Loucy (cell line): ENCODE results near the gene SMPD4.
"Not testable (repeated sequence)": the region's sequence is repeated elsewhere in the genome, so short reads cannot be mapped to it uniquely, and the experiment has no call there.

Experiments used
- H2AFZ ChIP-seq: fragments of 200-600 bp; sonication (generic); 2 replicates; pipeline ENCODE4 v1.6.0; 2016; ENCODE audit warnings: antibody characterized with exemption, mild to moderate bottlenecking, low read length, moderate library complexity
- H3F3A ChIP-seq: fragments of 200-600 bp; 2 replicates; pipeline ENCODE4 v1.6.0; 2016; ENCODE audit warnings: antibody characterized with exemption, low read depth, mild to moderate bottlenecking
- H3K27me3 ChIP-seq: fragments of 200-600 bp; sonication (generic); 2 replicates; pipeline ENCODE4 v1.6.1; 2014; ENCODE audit warnings: low read length, mild to moderate bottlenecking; ENCODE audit not compliant: insufficient read depth, poor library complexity, severe bottlenecking
- H3K36me3 ChIP-seq: fragments of 200-600 bp; sonication (generic); 2 replicates; pipeline ENCODE4 v1.6.1; 2016; ENCODE audit warnings: low read length; ENCODE audit not compliant: insufficient read depth
- H3K4me1 ChIP-seq: fragments of 200-600 bp; sonication (generic); 2 replicates; pipeline ENCODE4 v1.5.1; 2014; ENCODE audit warnings: low read length, mild to moderate bottlenecking; ENCODE audit not compliant: insufficient read depth, poor library complexity, severe bottlenecking
- H3K4me2 ChIP-seq: fragments of 200-600 bp; sonication (generic); 2 replicates; pipeline ENCODE4 v1.6.0; 2014; ENCODE audit warnings: antibody characterized with exemption, low read length, low read depth, mild to moderate bottlenecking; ENCODE audit not compliant: poor library complexity, severe bottlenecking
- H3K4me3 ChIP-seq: fragments of 200-600 bp; sonication (generic); 2 replicates; pipeline ENCODE4 v1.5.1; 2014; ENCODE audit warnings: low read length, mild to moderate bottlenecking, mixed read lengths; ENCODE audit not compliant: poor library complexity, severe bottlenecking
- H3K79me2 ChIP-seq: fragments of 200-600 bp; sonication (generic); 2 replicates; pipeline ENCODE4 v1.6.1; 2014; ENCODE audit warnings: low read length; ENCODE audit not compliant: insufficient read depth
- H3K9ac ChIP-seq: fragments of 200-600 bp; sonication (generic); 2 replicates; pipeline ENCODE4 v1.6.0; 2014; ENCODE audit warnings: mild to moderate bottlenecking, low read depth, low read length, moderate library complexity; ENCODE audit not compliant: poor library complexity, severe bottlenecking
- H3K9me2 ChIP-seq: fragments of 200-600 bp; sonication (generic); replicated peaks from 2 replicates; pipeline ENCODE4 v1.6.1; 2016; ENCODE audit warnings: low read depth, low read length, mixed read lengths
- H3K9me3 ChIP-seq: fragments of 200-600 bp; sonication (generic); 2 replicates; pipeline ENCODE4 v1.6.1; 2014; ENCODE audit warnings: mild to moderate bottlenecking, antibody characterized with exemption, low read length, low read depth; ENCODE audit not compliant: insufficient read depth
- H4K20me1 ChIP-seq: fragments of 200-600 bp; sonication (generic); 2 replicates; pipeline ENCODE4 v1.6.0; 2014; ENCODE audit warnings: antibody characterized with exemption, low read length, mild to moderate bottlenecking; ENCODE audit not compliant: insufficient read depth, poor library complexity, severe bottlenecking
- CTCF ChIP-seq: fragments of 200-600 bp; sonication (generic); conservative IDR thresholded peaks from 2 replicates; pipeline ENCODE4 v1.5.1; 2014; ENCODE audit warnings: mild to moderate bottlenecking, antibody characterized with exemption, low read length
- EZH2phosphoT487 ChIP-seq: fragments of 200-600 bp; IDR thresholded peaks from 2 replicates; pipeline ENCODE4 v1.6.1; 2018; ENCODE audit warnings: antibody characterized with exemption, mild to moderate bottlenecking, moderate library complexity, borderline replicate concordance

Gene SMPD4

DNA sequence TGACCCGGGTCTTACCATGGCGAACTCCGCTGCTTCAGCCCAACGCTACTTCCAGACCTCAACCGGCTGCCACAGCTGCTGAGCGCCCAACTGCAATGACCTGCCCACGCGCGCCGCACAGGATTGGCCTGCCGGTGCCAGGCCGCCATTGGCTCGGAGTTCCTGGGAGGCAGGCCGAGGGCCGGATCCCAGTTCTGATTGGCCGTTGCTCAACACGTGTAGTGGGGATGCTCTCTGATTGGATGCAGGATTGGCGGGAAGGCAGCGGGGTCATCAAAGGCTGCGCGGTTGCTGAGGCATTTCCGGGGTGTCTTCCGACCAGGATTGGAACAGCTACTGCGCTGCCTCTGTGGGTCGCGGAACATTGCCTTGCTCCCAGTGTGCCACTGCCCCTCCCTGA, 16.9 kb upstream of the SMPD4 start, which contains the start of gene TUBA3E:
TUBA3E (minus strand) TSS at position 97 of the 400 bp plus-strand sequence; CDS start at position 18, 79 bp downstream.
- no peaks in the 10 kb centered on the region for H4K20me1 ChIP-seq
- no peaks in the 10 kb centered on the region for H3K79me2 ChIP-seq
- H3K36me3 ChIP-seq, result no peaks in the 10 kb centered on the region
- H3K9me2 ChIP-seq, result no peaks in the 10 kb centered on the region
- H3K9me3 ChIP-seq, result no peaks in the 10 kb centered on the region
- H3K4me3 ChIP-seq, result no peak within 1 kb of the TSS
- no peak within 1 kb of the TSS for H3K4me2 ChIP-seq
- TF ChIP-seq EZH2phosphoT487 (no peak), CTCF (no peak)
- H2AFZ ChIP-seq, result no peak within 1 kb of the TSS
- H3F3A ChIP-seq, result no peaks in the 10 kb centered on the region
- H3K9ac ChIP-seq, result no peak within 1 kb of the TSS
- no peaks in the 10 kb centered on the region for H3K27me3 ChIP-seq
- no peaks in the 10 kb centered on the region for H3K4me1 ChIP-seq

DNA sequence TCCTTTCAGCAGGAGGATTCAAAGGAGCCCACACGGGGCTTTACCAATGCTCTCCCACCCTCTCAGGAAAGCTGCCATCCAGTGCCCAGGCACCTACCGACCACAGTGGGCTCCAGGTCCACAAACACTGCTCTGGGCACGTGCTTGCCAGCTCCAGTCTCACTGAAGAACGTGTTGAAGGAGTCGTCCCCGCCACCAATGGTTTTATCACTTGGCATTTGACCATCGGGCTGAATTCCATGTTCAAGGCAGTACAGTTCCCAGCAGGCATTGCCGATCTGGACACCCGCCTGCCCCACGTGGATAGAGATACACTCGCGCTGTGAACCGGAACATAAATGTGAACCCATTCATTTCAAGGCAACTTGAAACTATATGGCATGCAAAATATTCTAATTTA, 14.7 kb upstream of the SMPD4 start:
- H3K9ac ChIP-seq, H3K79me2 ChIP-seq, H3K9me2 ChIP-seq, H3K27me3 ChIP-seq, H3K4me3 ChIP-seq, H4K20me1 ChIP-seq, H3F3A ChIP-seq, H3K4me1 ChIP-seq, H3K4me2 ChIP-seq, H3K9me3 ChIP-seq, H2AFZ ChIP-seq, H3K36me3 ChIP-seq: not testable (repeated sequence)

- not testable (repeated sequence) for H3K9me3 ChIP-seq, H3K4me2 ChIP-seq, H2AFZ ChIP-seq, H3K79me2 ChIP-seq, H3K27me3 ChIP-seq, H3K9me2 ChIP-seq, H3K4me1 ChIP-seq, H3K4me3 ChIP-seq, H3F3A ChIP-seq, H3K36me3 ChIP-seq, H4K20me1 ChIP-seq, H3K9ac ChIP-seq
Observed at GRCh38 chr2:130195089-130195635, 13.8 kb upstream of the SMPD4 start.

- not testable (repeated sequence) for H4K20me1 ChIP-seq, H3K4me2 ChIP-seq, H3K36me3 ChIP-seq, H3K9me2 ChIP-seq, H3K4me3 ChIP-seq, H3K27me3 ChIP-seq, H3K4me1 ChIP-seq, H3K9ac ChIP-seq, H2AFZ ChIP-seq, H3F3A ChIP-seq, H3K79me2 ChIP-seq, H3K9me3 ChIP-seq
Observed at GRCh38 chr2:130193824-130194223, 12.4 kb upstream of the SMPD4 start.

DNA sequence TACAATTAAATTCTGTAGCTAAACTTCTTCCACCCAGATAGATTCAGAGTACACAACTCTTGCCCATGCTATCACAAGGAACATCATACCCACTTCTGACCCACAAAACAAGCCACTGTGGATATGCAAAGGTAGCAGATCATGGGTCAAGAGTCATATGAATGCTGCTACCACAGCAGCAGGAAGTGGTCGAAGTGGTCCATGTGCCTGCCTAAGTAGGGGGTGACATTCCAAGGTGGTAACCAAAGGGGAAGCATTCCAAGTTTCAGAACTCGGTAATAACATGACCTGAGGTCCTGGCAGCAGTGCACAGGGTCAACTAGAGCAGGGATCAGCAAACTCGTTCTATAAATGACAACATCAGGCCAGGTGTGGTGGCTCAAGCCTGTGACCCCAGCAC, 11.0 kb upstream of the SMPD4 start:
- not testable (repeated sequence) for H3K27me3 ChIP-seq, H4K20me1 ChIP-seq

DNA sequence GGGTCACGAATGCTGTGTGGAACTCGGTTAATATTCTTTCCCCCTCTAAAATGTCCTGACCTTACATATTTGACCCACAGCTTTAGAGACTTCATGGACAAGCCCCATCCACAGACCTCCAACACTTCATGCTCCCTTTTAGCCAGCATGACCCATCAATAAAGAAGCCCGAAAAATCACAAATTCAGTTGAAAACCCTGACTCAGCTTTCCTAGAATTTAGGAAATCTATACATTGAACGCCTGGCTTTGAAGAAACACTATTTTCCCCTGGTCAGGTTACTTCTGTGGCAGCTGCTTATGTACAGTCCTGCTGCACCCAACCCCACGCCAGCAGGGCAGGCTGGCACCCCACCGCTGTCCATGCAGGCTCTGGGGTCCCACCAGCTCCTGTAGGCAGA, 9.9 kb upstream of the SMPD4 start:
- H3K9ac ChIP-seq, result not testable (repeated sequence)

More for the DNA sequence above, 11.0 kb upstream of the SMPD4 start:
- not testable (repeated sequence) for H3K79me2 ChIP-seq, H3F3A ChIP-seq, H3K4me1 ChIP-seq, H2AFZ ChIP-seq, H3K9me3 ChIP-seq, H3K9ac ChIP-seq, H3K9me2 ChIP-seq, H3K4me2 ChIP-seq, H3K4me3 ChIP-seq, H3K36me3 ChIP-seq

More for the DNA sequence above, 9.9 kb upstream of the SMPD4 start:
- not testable (repeated sequence) for H3K27me3 ChIP-seq, H3K4me3 ChIP-seq, H3K4me2 ChIP-seq, H3K9me2 ChIP-seq, H4K20me1 ChIP-seq, H3K79me2 ChIP-seq, H3K36me3 ChIP-seq, H3F3A ChIP-seq, H2AFZ ChIP-seq, H3K9me3 ChIP-seq, H3K4me1 ChIP-seq
